ENCODE measurements around the gene CD2AP.
"Not testable (repeated sequence)": the region's sequence is repeated elsewhere in the genome, so short reads cannot be mapped to it uniquely, and the experiment has no call there.

The CD2AP gene

GRCh38 chr6:47509937-47510336 lies 32.3 kb downstream of the CD2AP start:
- no peak for DNase-seq

GRCh38 chr6:47512872-47513271 lies 35.3 kb downstream of the CD2AP start:
- DNase-seq = no peak

GRCh38 chr6:47519279-47519678 lies 41.7 kb downstream of the CD2AP start:
- DNase-seq = no peak

GRCh38 chr6:47520282-47520681 lies 42.7 kb downstream of the CD2AP start:
- no peak for DNase-seq

- DNase-seq = no peak
Measured at GRCh38 chr6:47521961-47522360, 44.4 kb downstream of the CD2AP start.

GRCh38 chr6:47524136-47524845 lies 46.7 kb downstream of the CD2AP start:
- no peak for DNase-seq

GRCh38 chr6:47525330-47526057 lies 47.9 kb downstream of the CD2AP start:
- DNase-seq = no peak

- no peak for DNase-seq
Measured at GRCh38 chr6:47527274-47527673, 49.7 kb downstream of the CD2AP start.

GRCh38 chr6:47529734-47530133 lies 52.1 kb downstream of the CD2AP start:
- no peak for DNase-seq

- DNase-seq = no peak
Measured at GRCh38 chr6:47532981-47533585, 55.5 kb downstream of the CD2AP start.

GRCh38 chr6:47534063-47534462 lies 56.5 kb downstream of the CD2AP start:
- no peak for DNase-seq

- DNase-seq = no peak
Measured at GRCh38 chr6:47535316-47536225, 58.0 kb downstream of the CD2AP start.

GRCh38 chr6:47536816-47537401 lies 59.3 kb downstream of the CD2AP start:
- no peak for DNase-seq

GRCh38 chr6:47545223-47545622 lies 67.6 kb downstream of the CD2AP start:
- no peak for DNase-seq

GRCh38 chr6:47551670-47552069 lies 74.1 kb downstream of the CD2AP start:
- no peak for DNase-seq

- DNase-seq = no peak
Measured at GRCh38 chr6:47552319-47552718, 74.7 kb downstream of the CD2AP start.

- not testable (repeated sequence) for DNase-seq
Measured at GRCh38 chr6:47553243-47553642, 75.7 kb downstream of the CD2AP start.

GRCh38 chr6:47556459-47556858 lies 78.9 kb downstream of the CD2AP start:
- DNase-seq = not testable (repeated sequence)

- DNase-seq = no peak
Measured at GRCh38 chr6:47563162-47563561, 85.6 kb downstream of the CD2AP start.

- not testable (repeated sequence) for DNase-seq
Measured at GRCh38 chr6:47566602-47567001, 89.0 kb downstream of the CD2AP start.

GRCh38 chr6:47567586-47567985 lies 90.0 kb downstream of the CD2AP start:
- no peak for DNase-seq

- no peak for DNase-seq
Measured at GRCh38 chr6:47571488-47571887, 93.9 kb downstream of the CD2AP start.

- DNase-seq = no peak
Measured at GRCh38 chr6:47573109-47573508, 95.5 kb downstream of the CD2AP start.
